ENCODE results near the gene MORN4.

MORN4 gene

DNA sequence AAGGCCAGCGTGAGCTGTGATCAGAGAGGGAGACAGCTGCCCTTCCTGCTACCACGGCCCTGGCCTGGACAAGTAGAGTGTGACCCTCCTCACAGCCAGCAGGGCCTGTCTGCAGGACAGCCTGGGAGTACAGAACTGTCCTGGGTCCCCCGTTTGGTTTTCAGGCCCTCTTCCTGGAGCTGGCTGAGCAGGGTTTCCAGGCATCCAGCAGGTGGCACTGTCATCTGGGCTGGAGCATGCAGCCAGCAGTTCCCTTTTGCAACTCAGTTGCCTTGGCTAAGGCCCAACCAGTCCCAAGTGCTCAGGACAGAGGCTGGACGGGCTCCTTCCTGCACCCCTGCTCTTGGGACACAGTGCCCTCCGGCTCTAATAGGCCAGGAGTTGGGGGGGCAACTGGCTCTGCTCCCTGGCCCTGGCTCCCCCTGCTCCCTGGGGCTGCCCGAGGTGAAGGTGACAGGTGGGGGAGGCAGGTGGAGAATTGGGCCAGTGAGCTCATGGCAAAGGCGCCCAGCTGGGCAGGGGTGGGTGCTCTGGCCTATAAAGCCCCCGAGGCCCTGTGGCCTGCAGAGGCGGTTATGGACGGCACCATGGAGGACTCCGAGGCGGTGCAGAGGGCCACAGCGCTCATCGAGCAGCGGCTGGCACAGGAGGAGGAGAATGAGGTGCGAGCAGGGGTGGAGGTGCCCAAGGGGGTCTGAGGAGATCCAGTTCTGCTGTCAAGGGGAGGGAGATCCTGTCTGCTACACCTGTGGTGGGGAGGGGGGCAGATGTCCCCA is 60.9 kb downstream of the MORN4 start, which contains the start of gene ANKRD2:
Gene ANKRD2, plus strand, starts transcription at position 566 of the 776 bp plus-strand sequence. Its CDS starts 10 bp downstream, at position 576.
- DNase-seq, result peak; percentile 57

DNA sequence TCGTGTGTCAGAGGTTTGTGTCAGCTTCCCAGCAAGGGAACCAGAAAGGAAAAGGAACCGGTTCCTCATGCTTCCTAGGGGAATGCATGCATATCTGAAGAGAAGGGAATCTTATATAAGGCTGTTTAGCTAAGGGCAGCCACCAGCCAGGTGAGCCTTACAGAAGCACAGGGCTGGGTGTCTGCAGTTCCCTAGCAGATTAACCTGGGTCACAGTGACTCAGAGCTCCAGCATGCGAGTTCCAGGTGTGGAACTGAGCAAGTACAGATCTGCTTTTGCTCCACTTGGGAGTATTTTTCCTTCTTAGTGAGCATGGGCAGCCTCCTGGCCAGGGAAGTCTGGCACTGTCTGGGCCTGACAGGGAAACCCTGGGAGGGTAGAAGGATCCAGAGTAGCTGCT is 61.7 kb downstream of the MORN4 start:
- DNase-seq, result no peak

DNA sequence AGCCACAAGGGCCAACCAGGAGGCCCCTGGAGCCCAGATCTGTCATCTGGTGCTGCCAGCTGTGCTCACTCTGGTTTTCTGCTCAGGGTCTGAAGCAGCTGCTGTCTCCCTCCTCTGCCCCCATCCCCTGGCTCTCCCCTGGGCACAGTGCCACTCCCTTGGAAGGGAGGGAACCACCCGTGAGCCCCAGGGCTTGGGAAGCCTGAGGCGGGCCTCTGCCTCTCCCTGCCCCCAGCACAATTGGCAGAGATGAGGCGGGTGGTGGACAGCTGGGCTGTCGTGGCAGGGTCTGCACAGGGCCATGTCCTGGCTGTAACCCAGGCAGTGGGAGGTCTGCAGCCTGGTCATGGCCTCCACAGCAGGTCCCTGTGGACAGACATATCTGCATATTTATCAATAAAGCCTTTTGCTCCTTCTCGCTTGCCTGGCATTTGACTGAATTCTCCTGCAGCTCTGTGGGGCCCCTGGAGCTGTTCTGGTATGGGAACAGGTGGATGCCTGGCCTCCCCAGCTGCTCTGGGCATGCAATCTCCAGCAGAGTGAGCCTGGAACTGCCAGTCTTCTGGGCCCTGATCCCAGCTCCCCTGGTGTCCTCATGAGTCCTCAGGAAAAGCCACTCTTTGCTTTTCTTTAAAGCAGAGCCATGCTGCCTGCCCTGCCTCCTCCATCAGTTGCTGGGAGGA is 62.4 kb downstream of the MORN4 start:
- DNase-seq, result no peak

DNA sequence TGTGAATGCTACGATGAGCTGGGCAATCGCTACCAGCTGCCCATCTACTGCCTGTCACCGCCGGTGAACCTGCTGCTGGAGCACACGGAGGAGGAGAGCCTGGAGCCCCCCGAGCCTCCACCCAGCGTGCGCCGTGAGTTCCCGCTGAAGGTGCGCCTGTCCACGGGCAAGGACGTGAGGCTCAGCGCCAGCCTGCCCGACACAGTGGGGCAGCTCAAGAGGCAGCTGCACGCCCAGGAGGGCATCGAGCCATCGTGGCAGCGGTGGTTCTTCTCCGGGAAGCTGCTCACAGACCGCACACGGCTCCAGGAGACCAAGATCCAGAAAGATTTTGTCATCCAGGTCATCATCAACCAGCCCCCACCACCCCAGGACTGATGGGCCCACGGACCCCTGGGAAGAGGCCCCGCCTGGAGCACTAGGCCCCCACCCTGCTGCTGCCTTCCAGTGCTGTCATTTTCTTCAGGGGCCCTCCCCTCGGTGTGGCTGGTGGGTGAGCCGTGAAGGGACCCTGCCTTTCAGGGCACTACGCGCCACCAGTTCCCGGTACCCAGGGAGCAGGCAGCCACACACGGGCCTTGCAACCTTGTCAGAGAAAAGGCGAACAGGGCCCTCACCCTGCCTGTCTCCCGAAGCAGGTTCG is 63.0 kb downstream of the MORN4 start:
- DNase-seq, result no peak

DNA sequence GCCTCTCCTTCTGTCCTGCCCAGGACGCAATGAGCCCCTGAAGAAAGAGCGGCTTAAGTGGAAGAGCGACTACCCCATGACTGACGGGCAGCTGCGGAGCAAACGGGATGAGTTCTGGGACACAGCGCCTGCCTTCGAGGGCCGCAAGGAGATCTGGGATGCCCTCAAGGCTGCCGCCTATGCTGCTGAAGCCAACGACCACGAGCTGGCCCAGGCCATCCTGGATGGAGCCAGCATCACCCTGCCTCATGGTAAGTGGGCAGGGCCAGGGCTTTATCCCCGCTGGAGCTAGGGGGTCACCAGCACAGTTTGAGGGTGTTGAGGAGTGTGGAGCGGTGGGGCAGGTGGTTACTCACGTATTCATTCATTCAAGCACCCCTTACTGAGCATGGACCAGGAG is 65.4 kb downstream of the MORN4 start:
- no peak for DNase-seq

DNA sequence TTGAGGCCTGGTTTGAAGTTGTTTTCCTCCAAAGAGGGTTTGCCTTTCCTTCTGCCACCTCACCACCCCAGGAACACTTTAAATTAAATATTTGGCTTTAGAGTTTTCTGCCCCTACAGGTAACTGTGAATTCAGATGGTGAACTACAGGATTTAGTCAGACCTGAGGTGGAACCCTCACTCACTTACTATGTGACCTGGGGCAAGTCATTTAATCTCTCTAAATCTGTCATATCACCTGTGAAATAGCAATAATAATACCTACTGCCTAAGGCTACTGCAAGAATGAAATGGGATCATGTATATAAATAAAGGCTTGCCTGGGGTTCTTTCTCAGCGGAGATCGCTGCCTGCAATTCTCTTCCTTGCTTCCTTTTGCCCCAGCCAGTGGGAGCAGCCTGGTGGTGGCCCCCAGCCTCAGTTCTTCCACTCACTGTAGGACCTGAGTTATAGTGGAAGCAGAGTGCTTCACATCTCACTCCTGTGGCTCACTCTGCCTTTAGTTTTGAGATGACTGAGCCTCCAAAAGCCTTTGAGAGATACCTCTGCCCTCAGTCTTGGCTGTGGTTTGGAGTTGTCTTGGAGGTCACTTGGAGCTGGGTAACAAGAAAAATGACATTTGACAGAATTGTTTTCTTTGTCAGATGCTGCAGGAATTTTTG is 66.8 kb downstream of the MORN4 start:
- no peak for DNase-seq

DNA sequence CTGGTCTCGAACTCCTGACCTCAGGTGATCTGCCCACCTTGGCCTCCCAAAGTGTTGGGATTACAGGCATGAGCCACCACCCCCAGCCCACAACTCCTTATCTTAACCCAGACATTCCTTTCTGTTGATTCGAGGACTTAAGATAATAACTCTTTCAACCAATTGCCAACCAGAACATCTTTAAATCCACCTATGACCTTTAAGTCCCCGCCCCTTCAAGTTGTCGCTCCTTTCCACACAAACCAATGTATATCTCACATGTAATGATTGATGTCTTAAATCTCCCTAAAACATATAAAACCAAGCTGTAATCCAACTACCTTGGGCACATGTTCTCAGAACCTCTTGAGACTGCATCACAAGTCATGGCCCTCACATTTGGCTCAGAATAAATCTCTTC is 68.5 kb downstream of the MORN4 start:
- DNase-seq, result no peak

Data from stimulated activated CD4-positive, alpha-beta T cell treated with anti-CD3 and anti-CD28 coated beads, Interleukin-4, amount 100 ng/mL, for 1 hour (primary cell).